ENCODE measurements around the gene SH3TC2.

DNA sequence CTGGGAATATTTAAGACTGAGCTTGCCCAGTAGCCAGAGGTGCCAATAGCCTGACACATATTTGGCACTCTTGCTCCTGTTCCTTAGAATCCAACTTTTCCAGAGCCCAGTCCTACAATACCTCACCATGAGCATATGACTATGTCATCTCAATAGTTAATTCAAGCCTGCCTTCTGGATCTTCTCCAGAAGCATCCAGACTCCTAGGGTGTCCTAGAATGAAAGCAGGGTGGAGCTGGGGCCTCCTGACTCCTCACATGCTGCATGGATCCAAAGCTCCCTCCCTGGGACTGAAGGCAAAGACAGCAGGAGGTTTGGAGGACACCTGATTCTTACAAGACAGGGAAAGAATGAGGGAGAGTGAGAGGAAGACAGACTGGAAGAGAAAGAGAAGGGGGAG lies 37.9 kb downstream of the SH3TC2 start:
- TF ChIP-seq, protein P1, sequence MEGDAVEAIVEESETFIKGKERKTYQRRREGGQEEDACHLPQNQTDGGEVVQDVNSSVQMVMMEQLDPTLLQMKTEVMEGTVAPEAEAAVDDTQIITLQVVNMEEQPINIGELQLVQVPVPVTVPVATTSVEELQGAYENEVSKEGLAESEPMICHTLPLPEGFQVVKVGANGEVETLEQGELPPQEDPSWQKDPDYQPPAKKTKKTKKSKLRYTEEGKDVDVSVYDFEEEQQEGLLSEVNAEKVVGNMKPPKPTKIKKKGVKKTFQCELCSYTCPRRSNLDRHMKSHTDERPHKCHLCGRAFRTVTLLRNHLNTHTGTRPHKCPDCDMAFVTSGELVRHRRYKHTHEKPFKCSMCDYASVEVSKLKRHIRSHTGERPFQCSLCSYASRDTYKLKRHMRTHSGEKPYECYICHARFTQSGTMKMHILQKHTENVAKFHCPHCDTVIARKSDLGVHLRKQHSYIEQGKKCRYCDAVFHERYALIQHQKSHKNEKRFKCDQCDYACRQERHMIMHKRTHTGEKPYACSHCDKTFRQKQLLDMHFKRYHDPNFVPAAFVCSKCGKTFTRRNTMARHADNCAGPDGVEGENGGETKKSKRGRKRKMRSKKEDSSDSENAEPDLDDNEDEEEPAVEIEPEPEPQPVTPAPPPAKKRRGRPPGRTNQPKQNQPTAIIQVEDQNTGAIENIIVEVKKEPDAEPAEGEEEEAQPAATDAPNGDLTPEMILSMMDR (IDR thresholded peaks at IDR 0.05): no peak
- TF ChIP-seq EZH2 (IDR thresholded peaks at IDR 0.05): no peak
